WTC11 (cell line): ENCODE results near the gene VWA3B. TPM values are rescaled to one million over a fixed set of nuclear protein-coding genes. Genes with fewer than 3 reads are reported as not detected.

Source experiments
- ATAC-seq: fragments of 200-7000 bp; cut with Tn5 transposase; 2 replicates; pipeline ENCODE4 v1.10.0; 2021; ENCODE audit warnings: mild to moderate bottlenecking, moderate library complexity
- CTCF ChIA-PET: fragments of 300-600 bp; sonication (Branson Sonifier 250); formaldehyde crosslinking; loops from one replicate; lab custom pipeline; 2021; ENCODE audit warnings: antibody characterized with exemption; lab: Charles Lee
- POLR2A ChIA-PET: fragments of 350-600 bp; sonication (Branson Sonifier 250); formaldehyde crosslinking; loops from one replicate; lab custom pipeline; 2021; ENCODE audit warnings: antibody characterized with exemption; lab: Charles Lee
- DNase-seq: peaks from one replicate; pipeline ENCODE4 v3.0.0; 2021; ENCODE audit warnings: low spot score
- H3K27ac Mint-ChIP-seq: 2 replicates; pipeline ENCODE4 v1.8.0; 2021; ENCODE audit warnings: mixed read lengths
- H3K27me3 Mint-ChIP-seq: 2 replicates; pipeline ENCODE4 v1.8.0; 2021; ENCODE audit warnings: low read depth, mild to moderate bottlenecking, moderate library complexity, mixed read lengths
- H3K36me3 Mint-ChIP-seq: 2 replicates; pipeline ENCODE4 v1.8.0; 2021; ENCODE audit warnings: mixed read lengths
- H3K4me1 Mint-ChIP-seq: 2 replicates; pipeline ENCODE4 v1.8.0; 2022; ENCODE audit warnings: mixed read lengths
- H3K4me3 Mint-ChIP-seq: 2 replicates; pipeline ENCODE4 v1.8.0; 2021; ENCODE audit warnings: mild to moderate bottlenecking, moderate library complexity, mixed read lengths
- H3K9me3 Mint-ChIP-seq: 2 replicates; pipeline ENCODE4 v1.8.0; 2021; ENCODE audit warnings: mixed read lengths
- ATF2 ChIP-seq: sonication (generic); formaldehyde crosslinking; IDR thresholded peaks from 2 replicates; pipeline ENCODE4 v1.8.1; 2022; ENCODE audit warnings: low read depth, missing genetic modification reagents, borderline replicate concordance
- E2F1 ChIP-seq: sonication (generic); formaldehyde crosslinking; IDR thresholded peaks from 2 replicates; pipeline ENCODE4 v1.8.0; 2022; ENCODE audit warnings: mild to moderate bottlenecking, missing genetic modification reagents
- E2F5 ChIP-seq: sonication (generic); formaldehyde crosslinking; IDR thresholded peaks from 2 replicates; pipeline ENCODE4 v1.8.1; 2022; ENCODE audit warnings: mild to moderate bottlenecking, moderate library complexity, missing genetic modification reagents
- FOXP1 ChIP-seq: sonication (generic); formaldehyde crosslinking; IDR thresholded peaks from 2 replicates; pipeline ENCODE4 v1.8.0; 2022; ENCODE audit warnings: missing genetic modification reagents, mild to moderate bottlenecking, moderate library complexity, borderline replicate concordance
- IRF2 ChIP-seq: sonication (generic); formaldehyde crosslinking; IDR thresholded peaks from 2 replicates; pipeline ENCODE4 v1.8.0; 2022; ENCODE audit warnings: low read depth, missing genetic modification reagents, borderline replicate concordance
- JUN ChIP-seq: sonication (generic); formaldehyde crosslinking; IDR thresholded peaks from 2 replicates; pipeline ENCODE4 v1.8.0; 2023; ENCODE audit warnings: mild to moderate bottlenecking, missing genetic modification reagents
- MLX ChIP-seq: sonication (generic); formaldehyde crosslinking; IDR thresholded peaks from 2 replicates; pipeline ENCODE4 v1.8.1; 2023; ENCODE audit warnings: mild to moderate bottlenecking, missing genetic modification reagents, moderate library complexity
- NFATC4 ChIP-seq: fragments of 250-450 bp; sonication (Bioruptor Pico); IDR thresholded peaks from 2 replicates; pipeline ENCODE4 v1.9.0; 2021; ENCODE audit warnings: mild to moderate bottlenecking
- RELA ChIP-seq: sonication (generic); formaldehyde crosslinking; IDR thresholded peaks from 2 replicates; pipeline ENCODE4 v1.8.1; 2022; ENCODE audit warnings: missing genetic modification reagents, mild to moderate bottlenecking, borderline replicate concordance
- STAT6 ChIP-seq: sonication (generic); formaldehyde crosslinking; conservative IDR thresholded peaks from 2 replicates; pipeline ENCODE4 v1.8.1; 2023; ENCODE audit warnings: mild to moderate bottlenecking, low read depth, missing genetic modification reagents, moderate library complexity
- TEAD1 ChIP-seq: sonication (generic); formaldehyde crosslinking; IDR thresholded peaks from 2 replicates; pipeline ENCODE4 v1.8.0; 2022; ENCODE audit warnings: mild to moderate bottlenecking, missing genetic modification reagents
- TEAD4 ChIP-seq: sonication (generic); formaldehyde crosslinking; IDR thresholded peaks from 2 replicates; pipeline ENCODE4 v1.8.0; 2022; ENCODE audit warnings: mild to moderate bottlenecking, missing genetic modification reagents
- ZNF281 ChIP-seq: sonication (generic); formaldehyde crosslinking; IDR thresholded peaks from 2 replicates; pipeline ENCODE4 v1.8.0; 2023; ENCODE audit warnings: mild to moderate bottlenecking, missing genetic modification reagents
- ZNF512 ChIP-seq: sonication (generic); formaldehyde crosslinking; IDR thresholded peaks from 2 replicates; pipeline ENCODE4 v1.8.1; 2022; ENCODE audit warnings: missing genetic modification reagents, borderline replicate concordance
- total RNA-seq: library from RNA; stranded (reverse); gene quantifications from 3 replicates; pipeline ENCODE4 v1.2.3, GENCODE V29; 2021

The VWA3B gene
- total RNA-seq, 1 experiment from 2014 or later, result not detected

GRCh38 chr2:98313492-98314250, 226.7 kb downstream of the VWA3B start:
- ATAC-seq (no peak), DNase-seq (no peak)
- H3K9me3 Mint-ChIP-seq, result peaks cover 12% of the 10 kb centered on the region
- TF ChIP-seq ZNF512 (CRISPR knock-in tag), result no peak
- TF ChIP-seq STAT6 (CRISPR knock-in tag), result no peak
- no peak for TF ChIP-seq E2F1 (CRISPR knock-in tag)
- no peak for TF ChIP-seq ZNF281 (CRISPR knock-in tag)
- no peak for TF ChIP-seq TEAD1 (CRISPR knock-in tag)
- TF ChIP-seq RELA (CRISPR knock-in tag), result no peak
- no peak for TF ChIP-seq NFATC4 (CRISPR knock-in tag)
- no peak for TF ChIP-seq IRF2 (CRISPR knock-in tag)
- no peak for TF ChIP-seq ATF2 (CRISPR knock-in tag)
- TF ChIP-seq E2F5 (CRISPR knock-in tag), result no peak
- no peak for TF ChIP-seq FOXP1 (CRISPR knock-in tag)
- no peak for TF ChIP-seq JUN
- TF ChIP-seq MLX, result no peak
- no peak for TF ChIP-seq TEAD4 (CRISPR knock-in tag)
- H3K27ac Mint-ChIP-seq, result no peak overlapping the region
- ChIA-PET CTCF (no interaction called here), POLR2A (no interaction called here)
- H3K4me1 Mint-ChIP-seq, result peaks cover 31% of the 10 kb centered on the region
- no peak overlapping the region for H3K4me3 Mint-ChIP-seq
- H3K36me3 Mint-ChIP-seq, result peaks cover 5% of the 10 kb centered on the region
- 0 out of 2 replicates have a peak, but pooled peaks cover 2% of the 10 kb centered on the region for H3K27me3 Mint-ChIP-seq
